ENCODE data around the gene NAT10.

Gene NAT10

GRCh38 chr11:34192481-34193401, 87.3 kb downstream of the NAT10 start:
- TF ChIP-seq ARNTL (CRISPR knock-in tag; IDR thresholded peaks at IDR 0.05; ENCODE audit: borderline replicate concordance, low read depth) (no peak), ZFP3 (CRISPR knock-in tag; IDR thresholded peaks at IDR 0.05) (no peak), ESRRG (CRISPR knock-in tag; IDR thresholded peaks at IDR 0.05) (no peak), TCF4 (CRISPR knock-in tag; IDR thresholded peaks at IDR 0.05; ENCODE audit: borderline replicate concordance) (no peak), OSR1 (CRISPR knock-in tag; IDR thresholded peaks at IDR 0.05) (no peak), ZFP30 (CRISPR knock-in tag; IDR thresholded peaks at IDR 0.05) (no peak), RARB (CRISPR knock-in tag; IDR thresholded peaks at IDR 0.05) (no peak), SNAI2 (CRISPR knock-in tag; IDR thresholded peaks at IDR 0.05) (no peak), PATZ1 (CRISPR knock-in tag; IDR thresholded peaks at IDR 0.05; ENCODE audit: borderline replicate concordance) (no peak), TOX (CRISPR knock-in tag; IDR thresholded peaks at IDR 0.05; ENCODE audit: borderline replicate concordance) (no peak), ZNF8 (CRISPR knock-in tag; IDR thresholded peaks at IDR 0.05) (no peak), CREB5 (CRISPR knock-in tag; IDR thresholded peaks at IDR 0.05; ENCODE audit: low read depth) (no peak), POU6F1 (CRISPR knock-in tag; IDR thresholded peaks at IDR 0.05; ENCODE audit: borderline replicate concordance, low read depth) (no peak)
- peak; percentile 93 for ATAC-seq

GRCh38 chr11:34194576-34195335, 89.3 kb downstream of the NAT10 start:
- no peak for ATAC-seq
- TF ChIP-seq ZC3H10 (CRISPR knock-in tag; IDR thresholded peaks at IDR 0.05) = no peak
- TF ChIP-seq CSDC2 (CRISPR knock-in tag; IDR thresholded peaks at IDR 0.05) = no peak
